HG02885 (cell line): ENCODE results near the gene GRIP1.
A peak's percentile ranks its signal among the peaks of the same experiment; 100 is the strongest.

Experiments
- ATAC-seq: cut with Tn5 transposase; IDR thresholded peaks from one replicate; pipeline ENCODE4 v1.9.1; 2021; ENCODE audit warnings: mild to moderate bottlenecking; ENCODE audit not compliant: unreplicated experiment, poor library complexity

GRIP1 gene

DNA sequence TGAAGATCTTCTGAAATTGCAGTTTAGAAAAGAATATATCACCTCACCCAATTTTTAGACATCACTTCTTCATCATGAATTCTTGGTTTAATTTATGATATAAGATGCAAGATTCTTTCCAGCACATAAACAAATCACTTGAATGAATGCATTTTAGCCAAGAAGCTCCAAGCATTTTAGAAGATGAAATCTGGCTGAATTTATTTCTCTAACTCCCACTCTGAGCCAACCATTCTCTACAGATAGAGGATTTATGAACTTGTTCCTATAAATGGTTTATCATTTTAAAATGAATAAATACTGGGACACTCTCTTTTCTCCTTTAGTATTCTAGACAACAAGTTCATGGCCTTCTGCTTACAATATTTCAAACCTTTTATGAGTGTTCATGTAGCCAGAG is 71.7 kb downstream of the GRIP1 start:
- ATAC-seq = no peak

DNA sequence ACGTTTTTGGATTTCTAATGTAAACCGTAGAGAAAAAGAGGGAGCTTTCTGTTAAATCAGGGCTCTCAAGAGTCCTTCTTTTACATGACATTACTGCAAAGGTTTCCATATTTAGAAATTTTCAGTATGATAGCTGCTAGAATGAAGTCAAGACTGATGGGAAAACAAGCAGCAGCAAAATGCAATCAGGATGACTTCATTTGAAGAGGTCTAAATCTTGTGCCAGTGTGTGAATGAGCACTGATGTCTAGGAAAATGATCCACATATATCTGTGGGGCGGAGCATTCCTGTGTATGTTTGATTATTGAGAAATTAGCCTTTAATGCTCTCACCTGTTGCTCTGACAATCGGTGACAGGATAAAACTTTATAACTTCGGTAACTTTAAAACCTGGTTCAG is 73.6 kb downstream of the GRIP1 start:
- ATAC-seq = no peak

DNA sequence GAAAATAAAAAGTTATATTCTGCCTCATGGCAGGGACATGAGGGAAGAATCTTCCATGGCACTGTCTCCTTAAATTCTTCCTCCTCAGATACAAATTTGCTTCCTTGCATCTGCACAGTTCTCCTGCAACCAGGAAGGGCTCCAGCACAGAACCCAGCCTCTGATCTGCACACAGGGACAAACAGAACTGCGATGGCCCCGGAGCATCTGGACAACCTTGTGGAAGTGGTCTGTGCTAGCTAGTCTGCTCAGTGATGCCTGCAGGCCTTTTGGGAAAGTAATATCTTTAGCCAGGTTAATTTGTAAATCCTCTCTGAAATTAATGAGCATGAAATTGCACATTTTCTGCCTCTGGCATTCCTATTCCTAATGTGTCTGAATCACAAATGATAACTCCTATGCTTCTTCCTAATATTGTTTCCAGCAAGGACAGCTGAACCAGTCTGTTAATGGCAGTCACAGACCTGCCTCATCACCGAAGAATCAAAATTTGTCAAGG is 74.8 kb downstream of the GRIP1 start:
- no peak for ATAC-seq

DNA sequence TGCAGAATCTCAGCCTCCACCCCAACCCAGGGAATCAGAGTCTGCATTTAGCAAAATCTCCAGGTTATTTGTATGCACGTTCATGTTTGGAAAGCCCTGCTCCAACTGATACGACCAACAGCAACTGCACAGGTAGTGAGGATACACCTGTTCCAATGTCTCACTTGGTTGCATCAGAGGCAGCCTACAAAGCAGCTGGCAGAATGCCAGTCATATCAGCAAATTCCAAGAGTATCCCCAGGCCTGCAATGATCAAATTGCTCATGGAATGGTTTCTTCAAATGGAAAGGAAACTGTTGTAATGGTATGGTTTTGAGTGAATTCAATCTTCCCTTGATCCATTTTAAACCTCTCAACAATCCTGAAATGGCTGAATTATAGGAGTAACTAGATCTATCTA is 75.4 kb downstream of the GRIP1 start:
- no peak for ATAC-seq

DNA sequence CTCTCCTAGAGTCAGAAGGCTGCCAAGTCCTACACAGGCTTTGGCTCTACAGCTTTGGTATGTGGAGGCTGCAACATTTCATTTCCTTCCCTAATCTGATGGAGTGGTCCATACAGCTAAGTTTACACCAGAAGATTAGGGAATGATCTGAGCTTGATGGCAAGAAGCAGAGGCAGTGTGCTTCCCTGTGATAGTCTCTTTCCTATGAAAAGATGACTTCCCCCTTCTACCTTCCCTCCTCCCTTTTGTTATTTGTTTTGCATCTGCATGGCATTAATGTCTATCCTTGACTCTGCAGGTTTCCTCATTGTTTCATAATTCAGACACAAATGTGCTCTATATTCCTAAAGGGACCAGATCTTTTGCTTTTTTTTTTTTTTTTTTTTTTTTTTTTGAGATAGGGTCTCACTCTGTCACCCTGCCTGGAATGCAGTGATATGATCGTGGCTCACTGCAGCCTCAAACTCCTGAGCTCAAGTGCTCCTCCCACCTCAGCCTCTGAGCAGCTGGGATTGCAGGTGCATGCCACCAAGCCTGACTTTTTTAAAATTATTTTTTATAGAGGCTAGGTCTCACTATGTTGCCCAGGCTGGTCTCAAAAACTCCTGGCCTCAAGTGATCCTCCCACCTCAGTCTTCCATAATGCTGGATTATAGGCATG is 76.3 kb downstream of the GRIP1 start:
- no peak for ATAC-seq

DNA sequence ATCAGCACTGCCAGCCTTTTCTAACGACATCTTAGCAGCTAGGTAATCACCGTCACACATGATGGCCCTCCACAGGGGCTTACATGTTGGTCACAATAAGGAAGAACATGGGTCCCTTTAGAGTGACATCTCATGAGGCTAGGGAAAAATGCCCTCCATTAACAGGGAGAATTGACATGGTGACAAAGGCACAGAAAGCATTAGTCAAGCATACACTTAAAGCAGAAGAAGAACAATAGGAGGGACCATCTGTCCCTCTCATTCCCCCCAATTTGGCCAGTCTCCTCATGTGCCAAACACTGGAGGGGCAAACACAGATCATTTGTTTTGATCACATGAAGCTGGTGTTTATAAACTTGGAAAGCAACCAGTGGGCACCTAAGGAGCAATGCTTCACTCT is 78.0 kb downstream of the GRIP1 start:
- ATAC-seq = no peak

DNA sequence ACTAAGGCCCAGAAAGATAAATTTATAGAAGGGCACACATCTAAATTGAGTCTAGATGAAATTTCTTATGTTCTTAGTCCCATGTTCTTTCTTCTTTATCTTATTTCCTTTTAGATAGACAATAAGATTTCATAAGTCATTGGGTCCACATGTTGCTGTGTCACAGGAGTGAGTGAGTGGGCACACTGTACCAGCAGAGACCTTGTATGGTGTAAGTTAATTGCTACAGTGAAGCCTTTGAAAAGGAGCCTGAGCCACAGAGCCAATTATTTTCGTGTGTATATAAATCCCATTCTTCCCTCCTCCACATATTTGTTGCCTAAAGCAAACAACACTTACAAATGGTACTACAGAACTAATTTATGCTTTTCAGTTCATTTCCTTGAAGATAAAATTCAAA is 79.1 kb downstream of the GRIP1 start:
- no peak for ATAC-seq

DNA sequence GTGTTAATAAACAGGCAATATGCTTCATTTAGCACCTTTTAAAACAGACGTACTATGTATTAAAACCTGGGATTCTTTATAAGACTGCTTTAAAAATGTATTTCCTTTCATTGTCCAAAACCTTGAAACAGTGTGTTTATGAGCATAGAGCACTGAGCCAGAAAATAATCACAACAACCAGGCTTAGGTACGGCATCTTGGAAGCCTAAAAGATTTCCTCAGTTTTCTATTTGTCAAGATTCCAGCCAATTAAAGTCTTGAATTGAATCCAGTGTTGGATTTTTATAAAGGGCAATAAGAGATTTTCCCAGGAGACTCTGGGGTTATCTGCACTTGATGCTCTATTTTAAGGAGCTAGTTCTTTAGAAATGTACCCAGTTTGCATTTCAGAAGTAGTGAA is 80.3 kb downstream of the GRIP1 start:
- no peak for ATAC-seq

DNA sequence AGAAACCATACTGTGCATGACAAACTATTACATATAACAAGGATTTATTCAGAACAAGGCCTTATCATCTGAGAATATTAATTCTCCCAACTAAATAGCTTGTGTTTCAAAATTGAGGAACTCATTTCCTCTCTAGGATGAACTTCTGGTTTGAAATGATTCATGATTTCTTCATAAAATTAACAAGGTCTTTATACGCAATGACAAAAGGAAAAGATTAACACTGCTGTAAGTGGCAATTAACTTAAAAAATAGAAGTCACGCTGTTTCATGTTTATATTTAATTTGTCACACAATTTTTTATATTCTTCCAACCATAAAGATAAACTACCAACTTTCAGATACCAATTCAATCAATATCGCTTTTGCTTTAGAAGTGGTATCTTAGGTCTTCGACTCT is 80.8 kb downstream of the GRIP1 start:
- ATAC-seq = no peak

DNA sequence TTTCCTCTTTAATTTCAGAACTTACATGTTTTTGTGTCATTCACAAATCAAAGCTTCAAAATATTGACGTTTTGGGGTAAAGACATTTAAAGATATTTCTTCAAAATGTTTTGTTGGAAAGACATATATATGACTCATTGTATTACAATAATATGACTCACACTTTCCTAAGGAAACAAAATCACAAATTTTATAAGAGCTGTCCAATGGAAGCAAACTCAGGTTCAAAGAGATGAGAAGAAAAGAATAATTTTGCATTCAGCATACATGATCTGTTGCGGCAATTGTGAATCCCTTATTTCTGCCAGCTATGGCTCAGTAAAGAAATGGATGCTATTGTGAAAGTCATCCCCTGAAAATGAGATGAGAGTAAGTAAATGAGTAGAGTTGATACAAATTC is 82.7 kb downstream of the GRIP1 start:
- no peak for ATAC-seq

DNA sequence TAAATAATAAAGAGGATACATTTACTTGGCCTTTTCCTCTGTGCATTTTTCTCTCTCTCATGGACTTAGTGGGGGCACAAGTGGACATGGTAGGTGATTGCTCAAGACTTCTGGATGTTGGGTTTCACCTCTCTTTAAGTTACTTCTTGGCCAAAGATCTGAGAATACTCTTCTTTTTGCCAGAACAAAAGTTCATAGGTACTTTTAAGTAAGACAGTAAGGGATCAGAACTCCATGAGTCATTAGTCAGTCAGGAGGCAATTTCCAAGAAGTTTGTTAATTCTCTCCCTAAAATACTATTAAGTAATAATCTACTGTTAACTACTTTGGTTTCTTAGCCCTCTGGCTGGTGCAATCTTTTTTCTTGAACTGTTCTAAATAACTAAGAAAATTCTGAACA is 84.2 kb downstream of the GRIP1 start:
- ATAC-seq = no peak

DNA sequence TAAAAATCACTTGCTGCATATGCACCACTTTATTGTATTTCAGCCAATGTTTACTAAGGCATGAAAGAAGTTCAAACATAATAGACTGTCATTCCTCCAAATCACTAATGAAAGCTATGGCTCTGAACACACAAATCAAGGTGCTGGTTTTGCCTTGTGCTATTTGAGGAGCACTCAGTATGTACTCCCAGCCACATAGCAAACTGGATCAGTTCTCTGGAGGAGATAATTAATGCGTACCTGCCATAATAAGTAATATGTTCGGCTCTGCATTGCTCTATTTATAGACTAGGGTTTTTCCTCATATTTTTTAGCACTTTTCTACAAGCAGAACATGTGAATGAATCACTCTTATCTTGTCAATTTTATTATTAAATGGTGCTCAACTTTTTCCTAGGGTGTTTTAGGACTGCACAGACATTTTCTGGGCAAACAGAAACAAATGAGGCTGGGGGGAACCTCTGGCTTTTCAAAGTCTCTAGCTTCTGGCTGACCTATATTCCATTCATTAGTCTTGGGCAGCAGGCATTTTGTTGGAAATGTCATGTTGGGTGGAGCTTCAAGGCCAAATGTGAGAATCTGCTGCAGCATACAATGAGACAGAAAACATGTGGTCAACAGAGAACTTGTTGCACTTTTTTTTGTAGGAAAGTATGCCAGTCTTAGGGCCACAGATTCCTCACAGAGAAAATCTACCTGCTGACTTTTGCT is 88.4 kb downstream of the GRIP1 start:
- ATAC-seq = no peak

DNA sequence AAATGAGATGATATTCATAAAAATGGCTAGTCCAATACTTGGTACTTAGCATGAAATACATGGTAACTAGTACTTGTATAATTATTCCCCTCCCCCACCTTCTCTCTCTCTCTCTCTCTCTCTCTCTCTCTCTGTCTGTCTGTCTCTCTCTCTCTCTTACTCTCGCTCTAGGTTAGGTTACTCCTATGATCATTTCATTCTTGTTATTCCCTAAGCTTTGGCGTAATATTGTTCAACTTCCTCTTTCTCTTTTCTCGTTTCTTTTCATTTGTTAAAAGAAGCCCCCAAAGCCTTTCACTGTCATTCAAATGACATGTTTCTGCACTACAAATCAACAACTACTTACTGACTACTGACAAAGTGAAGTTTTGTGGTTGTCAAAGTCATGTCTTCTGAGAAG is 89.8 kb downstream of the GRIP1 start:
- ATAC-seq = peak; percentile 40

DNA sequence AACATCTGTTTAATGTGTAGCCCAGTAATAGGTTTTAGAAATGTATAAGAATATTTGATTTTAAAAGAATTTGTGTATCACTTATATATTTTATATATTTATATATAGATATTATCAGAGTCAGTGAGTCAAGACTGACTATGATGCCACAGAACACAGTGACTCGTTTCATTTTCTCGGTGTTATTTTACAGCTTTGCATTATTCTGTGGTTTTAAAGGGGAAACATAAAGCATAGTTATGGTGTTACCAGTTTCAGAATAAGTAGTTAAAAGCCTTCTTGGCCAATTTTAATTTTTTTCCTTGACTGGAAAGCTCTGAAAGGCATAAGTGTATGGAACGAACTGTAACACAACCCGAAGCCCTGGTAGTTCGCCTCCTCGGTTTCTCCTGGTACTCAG is 91.0 kb downstream of the GRIP1 start:
- peak; percentile 76 for ATAC-seq

DNA sequence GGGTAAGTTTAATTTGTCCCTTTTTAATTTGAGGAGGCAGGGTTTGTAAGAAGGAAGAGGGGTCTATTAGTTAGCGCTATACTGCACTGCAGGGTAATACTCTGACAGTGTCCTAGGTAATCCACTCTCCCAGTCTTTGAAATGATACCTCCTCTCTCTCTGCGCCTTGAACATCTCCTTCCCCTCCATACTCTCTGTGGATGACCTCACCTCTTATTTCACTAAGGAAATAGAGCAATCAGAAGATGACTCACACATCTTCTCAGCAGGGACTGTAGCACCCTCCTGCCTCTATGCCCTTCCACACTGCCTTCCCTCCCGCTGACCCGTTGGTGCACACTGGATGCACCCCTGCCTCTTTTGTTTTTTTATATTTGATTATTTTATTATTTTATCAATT is 94.2 kb downstream of the GRIP1 start:
- no peak for ATAC-seq

DNA sequence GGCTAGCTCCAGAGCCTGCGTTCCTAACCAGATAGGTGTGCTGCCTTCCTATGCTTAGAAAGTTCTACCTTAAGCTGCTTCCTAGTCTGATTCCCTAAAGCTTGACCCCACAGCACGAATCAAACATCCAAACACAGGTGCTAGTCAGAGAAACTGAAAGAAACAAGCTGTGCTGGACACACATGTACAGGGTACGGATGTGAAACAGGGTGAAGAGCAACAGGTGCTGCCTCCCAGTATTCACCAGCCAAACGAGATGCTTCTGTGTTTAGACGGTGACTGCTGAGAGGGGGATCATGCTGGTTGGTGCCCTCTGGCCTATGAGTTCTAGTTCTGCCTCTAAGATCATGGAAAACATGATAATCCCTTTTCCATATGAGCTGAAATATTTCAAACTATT is 105.3 kb downstream of the GRIP1 start:
- peak; percentile 84 for ATAC-seq

DNA sequence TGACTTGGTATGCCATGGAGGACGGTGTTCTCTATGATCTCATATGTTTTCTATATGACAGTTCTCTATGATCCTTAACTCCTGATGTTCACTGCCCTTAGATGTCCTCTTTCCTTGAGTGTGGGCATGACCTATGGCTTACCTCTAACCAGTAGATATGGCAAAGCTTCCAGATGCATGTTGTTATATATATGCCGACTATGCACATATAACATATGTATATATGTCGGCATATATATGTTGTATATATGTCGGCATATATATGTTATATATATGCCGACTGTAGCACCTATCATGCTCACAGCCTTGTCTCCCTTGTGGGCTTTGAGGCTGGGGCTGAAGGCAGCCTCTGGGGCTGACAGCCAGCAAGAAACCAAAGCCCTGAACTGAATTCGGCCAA is 106.0 kb downstream of the GRIP1 start:
- ATAC-seq = no peak

DNA sequence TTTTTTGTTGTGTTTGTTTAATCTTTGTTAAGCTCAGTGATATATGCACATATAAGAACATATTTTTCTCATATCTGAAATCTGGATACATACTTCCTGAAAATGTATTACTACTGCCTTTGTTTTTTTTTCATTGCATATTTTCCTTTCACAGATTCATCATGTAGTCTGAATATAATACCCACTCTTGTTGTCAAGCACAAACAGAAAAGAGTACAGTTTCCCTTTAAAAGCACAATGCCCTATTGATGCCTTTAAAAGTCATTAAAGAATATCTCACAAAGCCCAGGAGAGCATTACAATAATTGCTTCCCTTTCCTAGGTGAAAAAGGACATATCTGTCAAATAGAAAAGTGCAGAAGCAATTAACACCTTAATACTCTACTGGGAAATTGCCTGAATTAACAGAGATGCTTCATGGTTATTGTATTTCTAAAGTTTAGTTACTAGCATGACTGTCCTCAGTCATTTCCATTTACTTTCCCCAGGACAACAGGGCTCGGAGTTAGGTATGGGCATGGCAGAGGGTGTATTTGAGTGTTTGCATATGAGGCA is 107.4 kb downstream of the GRIP1 start:
- no peak for ATAC-seq

DNA sequence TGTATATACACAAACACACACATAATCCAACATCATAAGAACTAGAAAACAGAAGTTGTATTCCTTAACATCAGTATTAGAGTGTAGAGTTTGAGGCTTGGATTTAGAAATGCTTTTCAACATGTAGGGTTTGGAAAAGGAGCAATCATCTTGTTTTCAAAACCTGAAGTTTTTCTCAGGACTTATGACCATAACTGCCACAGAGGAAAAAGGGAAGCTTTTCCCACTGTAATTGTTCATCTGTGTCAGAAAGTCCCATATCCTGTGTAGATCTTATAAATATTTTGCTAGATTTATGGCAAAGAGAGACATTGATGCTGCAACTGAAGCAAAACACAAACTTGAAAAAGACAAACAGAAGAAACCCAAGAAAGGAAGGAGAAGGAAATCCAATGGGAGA is 115.7 kb downstream of the GRIP1 start:
- ATAC-seq = no peak

DNA sequence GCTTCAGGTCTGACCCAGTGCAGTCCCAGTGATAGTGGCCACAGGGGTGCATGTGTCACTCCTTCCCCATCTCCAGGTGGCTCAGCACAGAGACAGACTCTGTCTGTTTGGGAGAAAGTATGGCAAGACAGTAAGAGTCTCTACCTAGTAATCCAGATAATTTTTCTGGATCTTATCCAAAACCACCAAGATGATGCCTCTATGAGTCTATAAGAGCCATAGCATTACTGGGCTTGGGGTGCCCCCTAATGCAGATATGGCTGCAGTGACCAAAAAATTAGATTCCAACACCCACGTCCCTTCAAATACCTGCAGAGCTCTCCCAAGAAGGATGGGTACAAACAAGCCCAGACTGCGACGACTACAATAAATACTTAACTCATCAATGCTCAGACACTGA is 123.8 kb downstream of the GRIP1 start:
- ATAC-seq = no peak

DNA sequence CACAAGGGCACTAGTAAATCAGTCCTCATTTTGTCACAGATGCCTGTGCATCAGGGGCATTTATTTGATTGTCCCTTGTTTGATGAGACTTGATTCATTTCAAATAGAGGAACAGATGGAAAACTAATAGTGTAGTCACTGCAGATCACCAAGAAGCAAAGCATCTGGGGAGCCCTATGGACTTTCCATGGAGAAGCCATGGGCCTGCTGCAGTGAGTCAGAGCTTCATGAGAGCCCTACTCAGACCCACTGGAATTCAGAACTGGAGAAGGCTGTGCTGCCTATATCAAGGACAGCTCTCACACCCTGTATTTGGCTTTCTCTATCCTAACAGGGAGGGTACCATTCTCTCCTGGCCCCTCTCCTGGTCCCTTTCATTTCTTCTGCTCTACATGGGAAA is 126.2 kb downstream of the GRIP1 start:
- no peak for ATAC-seq

DNA sequence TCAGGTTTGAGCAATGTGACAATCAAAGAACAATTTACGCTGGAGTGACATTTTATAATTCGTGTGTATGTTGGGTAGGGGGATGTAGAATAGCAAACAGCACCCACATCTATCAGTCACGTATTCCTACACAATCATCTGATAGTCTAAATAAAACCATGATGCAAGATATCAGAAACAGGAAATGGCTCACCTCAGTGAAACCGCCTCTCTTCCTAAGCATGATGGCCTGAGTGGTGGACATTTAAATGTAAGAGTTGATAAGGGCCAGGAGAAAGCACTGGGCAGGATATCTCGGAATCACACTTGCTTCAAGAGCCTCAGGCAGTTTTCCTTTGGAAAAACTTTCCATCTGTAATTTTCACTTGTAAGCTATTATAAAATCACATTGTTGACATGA is 128.2 kb downstream of the GRIP1 start:
- no peak for ATAC-seq
